ENCODE results near the gene LIX1. TPM values are rescaled to one million over a fixed set of nuclear protein-coding genes. Genes with fewer than 3 reads are reported as not detected.

The LIX1 gene
- total and polyA plus RNA-seq, 12 donors: 0.03 to 0.33 (median 0.18) TPM; not detected in 9

- TF ChIP-seq POLR2A (IDR thresholded peaks at IDR 0.05) (no peak), CTCF (IDR thresholded peaks at IDR 0.05) (no peak)
- H3K27ac ChIP-seq: no peak overlapping the region
- H3K9me3 ChIP-seq (replicated peaks in 1 of 3): no peaks in the 10 kb centered on the region
- peaks cover 0 to 84% of the 10 kb centered on the region in 2 donors for H3K36me3 ChIP-seq (replicated peaks in 1 of 2)
- no peak for DNase-seq
- H3K4me1 ChIP-seq (replicated peaks in 1 of 2): peaks cover 0 to 10% of the 10 kb centered on the region in 2 donors
- no peak overlapping the region for H3K4me3 ChIP-seq
- intact Hi-C loops (cut with DNase I): loop anchor here in 1 of 2 donors (10.0 kb wide), 1 partner anchor 417 kb away; no protein-coding TSS in a partner anchor
- H3K27me3 ChIP-seq: no peaks in the 10 kb centered on the region
These were observed 29.8 kb upstream of the LIX1 start for GRCh38 chr5:97172227-97172626.

- peaks cover 0 to 84% of the 10 kb centered on the region in 2 donors for H3K36me3 ChIP-seq (replicated peaks in 1 of 2)
- WGBS, 4 donors: 91 to 94% (median 92%) methylated on average over 3 of the region's 3 CpGs
- no peaks in the 10 kb centered on the region for H3K27me3 ChIP-seq
- TF ChIP-seq CTCF (IDR thresholded peaks at IDR 0.05): no peak
- TF ChIP-seq POLR2A (IDR thresholded peaks at IDR 0.05): no peak
- no peak overlapping the region for H3K4me3 ChIP-seq
- no peak overlapping the region for H3K27ac ChIP-seq
- DNase-seq: no peak
- H3K9me3 ChIP-seq (replicated peaks in 1 of 3): no peaks in the 10 kb centered on the region
- intact Hi-C loops (cut with DNase I): loop anchor here in 1 of 2 donors (10.0 kb wide), 1 partner anchor 417 kb away; no protein-coding TSS in a partner anchor
- H3K4me1 ChIP-seq (replicated peaks in 1 of 2): peaks cover 0 to 10% of the 10 kb centered on the region in 2 donors
These were observed 29.3 kb upstream of the LIX1 start for GRCh38 chr5:97171703-97172102.

GRCh38 chr5:97167435-97167834, 25.0 kb upstream of the LIX1 start:
- H3K9me3 ChIP-seq (replicated peaks in 1 of 3): no peaks in the 10 kb centered on the region
- WGBS, 4 donors: 48 to 54% (median 51%) methylated on average over 6 of the region's 6 CpGs
- no peak overlapping the region for H3K4me3 ChIP-seq

GRCh38 chr5:97165726-97166125, 23.3 kb upstream of the LIX1 start:
- WGBS, 4 donors: 64 to 84% (median 76%) methylated on average over 1 of the region's 1 CpG
- no peak for TF ChIP-seq CTCF (IDR thresholded peaks at IDR 0.05)
- no peak for TF ChIP-seq POLR2A (IDR thresholded peaks at IDR 0.05)
- Histone ChIP-seq H3K27ac (no peak overlapping the region), H3K4me1 (replicated peaks in 1 of 2) (peaks cover 0 to 16% of the 10 kb centered on the region in 2 donors), H3K9me3 (replicated peaks in 1 of 3) (no peaks in the 10 kb centered on the region), H3K4me3 (no peak overlapping the region), H3K27me3 (no peaks in the 10 kb centered on the region), H3K36me3 (replicated peaks in 1 of 2) (peaks cover 0 to 40% of the 10 kb centered on the region in 2 donors)
- intact Hi-C loops (cut with DNase I): loop anchor here in 1 of 2 donors (10.0 kb wide), 1 partner anchor 411 kb away; no protein-coding TSS in a partner anchor
- no peak for DNase-seq

More at GRCh38 chr5:97167435-97167834, 25.0 kb upstream of the LIX1 start:
- intact Hi-C loops (cut with DNase I): loop anchor here in 1 of 2 donors (10.0 kb wide), 1 partner anchor 413 kb away; no protein-coding TSS in a partner anchor
- H3K4me1 ChIP-seq (replicated peaks in 1 of 2): peaks cover 0 to 16% of the 10 kb centered on the region in 2 donors
- no peak for DNase-seq
- no peaks in the 10 kb centered on the region for H3K27me3 ChIP-seq
- TF ChIP-seq POLR2A (IDR thresholded peaks at IDR 0.05): no peak
- TF ChIP-seq CTCF (IDR thresholded peaks at IDR 0.05): no peak
- H3K36me3 ChIP-seq (replicated peaks in 1 of 2): peaks cover 0 to 49% of the 10 kb centered on the region in 2 donors
- H3K27ac ChIP-seq: peak overlapping the region in 1 of 5 donors; percentile 24

Data from adrenal gland (tissue), 12 donors.